ENCODE results near the gene WIPF2. TPM values are rescaled to one million over a fixed set of nuclear protein-coding genes. Genes with fewer than 3 reads are reported as not detected.
"Not testable (repeated sequence)": the region's sequence is repeated elsewhere in the genome, so short reads cannot be mapped to it uniquely, and the experiment has no call there.

The WIPF2 gene
- total and polyA plus RNA-seq, 2 donors (not counting 3 experiments of a cell fraction or from before 2014, with no cell fraction given), result 8.4 to 30.4 TPM

- CTCF ChIA-PET, result interaction anchor here (1.1 to 15.6 kb wide), 7 partner anchors 8 to 261 kb away, joined by 3 to 530 read pairs (median 3); partner anchors contain the start of gene GJD3
- Histone ChIP-seq H3K79me2 (ENCODE audit: control insufficient read depth, insufficient read depth, low read length) (no peaks in the 10 kb centered on the region), H3K36me3 (ENCODE audit: control insufficient read depth in 2 of 2, extremely low read depth in 1 of 2, insufficient read depth in 2 of 2, low read length in 2 of 2) (peaks cover 0 to 23% of the 10 kb centered on the region in 2 experiments), H3K27ac (ENCODE audit: insufficient read depth, low read depth, low read length) (no peak overlapping the region), H4K20me1 (replicated peaks; ENCODE audit: control insufficient read depth, extremely low read depth, insufficient read depth, low read length) (no peaks in the 10 kb centered on the region), H3K9ac (replicated peaks; ENCODE audit: extremely low read depth, insufficient read depth, low read length) (no peak overlapping the region), H2AFZ (ENCODE audit: low read depth, low read length) (no peak overlapping the region), H3K9me1 (replicated peaks; ENCODE audit: control insufficient read depth, extremely low read depth, insufficient read depth, low read length) (no peaks in the 10 kb centered on the region), H3K4me2 (ENCODE audit: insufficient read depth, low read length) (no peak overlapping the region), H3K27me3 (ENCODE audit: control insufficient read depth in 2 of 2, insufficient read depth in 2 of 2, low read length in 2 of 2) (no peaks in the 10 kb centered on the region), H3K4me3 (replicated peaks in 1 of 3; ENCODE audit: insufficient read depth in 1 of 3, low read depth in 1 of 3, low read length in 3 of 3) (no peak overlapping the region), H3K9me3 (replicated peaks; ENCODE audit: control insufficient read depth, insufficient read depth, low read length) (no peaks in the 10 kb centered on the region), H3K4me1 (ENCODE audit: control insufficient read depth, extremely low read depth, insufficient read depth, low read length) (peaks cover 7% of the 10 kb centered on the region)
- no TSS peak for BruUV-seq (replicated peaks)
- POLR2A ChIA-PET, result no interaction called here
- no peak for DNase-seq (ENCODE audit: low read depth, low spot score)
- FAIRE-seq, result no peak
- dilution Hi-C loops (cut with MboI; ENCODE audit: extremely low pct_ligation_motif_present, low sequenced_read_pairs), result no loop called here
- TF ChIP-seq CTCF (IDR thresholded peaks at IDR 0.05; ENCODE audit: extremely low read depth in 1 of 2, insufficient read depth in 1 of 2, low read depth in 1 of 2, low read length in 2 of 2), result no peak
- no peak for TF ChIP-seq JUN (IDR thresholded peaks at IDR 0.05; ENCODE audit: borderline replicate concordance, insufficient read depth, insufficient read length, low read depth)
- TF ChIP-seq EZH2 (IDR thresholded peaks at IDR 0.05; ENCODE audit: borderline replicate concordance, low read depth, low read length, severe bottlenecking), result no peak
- TF ChIP-seq FOS (IDR thresholded peaks at IDR 0.05; ENCODE audit: borderline replicate concordance, insufficient read depth, low read length), result no peak
- no peak for TF ChIP-seq MYC (IDR thresholded peaks at IDR 0.05; ENCODE audit: low read depth, low read length)
- no peak for TF ChIP-seq MAX (IDR thresholded peaks at IDR 0.05; ENCODE audit: insufficient read depth, insufficient read length)
- TF ChIP-seq POLR2AphosphoS5 (IDR thresholded peaks at IDR 0.05; ENCODE audit: insufficient read depth, low read depth, low read length), result no peak
- TF ChIP-seq GATA2 (IDR thresholded peaks at IDR 0.05; ENCODE audit: insufficient read depth, insufficient read length, low read depth, low read length), result no peak
- TF ChIP-seq POLR2A (IDR thresholded peaks at IDR 0.05; ENCODE audit: low read depth, low read length), result no peak
- intact Hi-C loops (cut with micrococcal nuclease), result no loop called here
These were observed 79.6 kb downstream of the WIPF2 start for GRCh38 chr17:40298726-40299125.

- H3K27ac ChIP-seq (ENCODE audit: insufficient read depth, low read depth, low read length); POLR2A ChIA-PET; FAIRE-seq; H3K9me1 ChIP-seq (replicated peaks; ENCODE audit: control insufficient read depth, extremely low read depth, insufficient read depth, low read length); BruUV-seq (replicated peaks); H3K4me1 ChIP-seq (ENCODE audit: control insufficient read depth, extremely low read depth, insufficient read depth, low read length); H2AFZ ChIP-seq (ENCODE audit: low read depth, low read length); H3K4me3 ChIP-seq (replicated peaks in 1 of 3; ENCODE audit: insufficient read depth in 1 of 3, low read depth in 1 of 3, low read length in 3 of 3); H3K27me3 ChIP-seq (ENCODE audit: control insufficient read depth in 2 of 2, insufficient read depth in 2 of 2, low read length in 2 of 2); H3K4me2 ChIP-seq (ENCODE audit: insufficient read depth, low read length); DNase-seq (ENCODE audit: low read depth, low spot score); intact Hi-C loops (cut with micrococcal nuclease); H4K20me1 ChIP-seq (replicated peaks; ENCODE audit: control insufficient read depth, extremely low read depth, insufficient read depth, low read length); H3K9ac ChIP-seq (replicated peaks; ENCODE audit: extremely low read depth, insufficient read depth, low read length); H3K79me2 ChIP-seq (ENCODE audit: control insufficient read depth, insufficient read depth, low read length); dilution Hi-C loops (cut with MboI; ENCODE audit: extremely low pct_ligation_motif_present, low sequenced_read_pairs); H3K9me3 ChIP-seq (replicated peaks; ENCODE audit: control insufficient read depth, insufficient read depth, low read length): not testable (repeated sequence)
- CTCF ChIA-PET, result interaction anchor here (0.9 to 15.6 kb wide), 9 partner anchors 8 to 261 kb away, joined by 3 to 530 read pairs (median 3); partner anchors contain the start of gene GJD3
- H3K36me3 ChIP-seq (ENCODE audit: control insufficient read depth in 2 of 2, extremely low read depth in 1 of 2, insufficient read depth in 2 of 2, low read length in 2 of 2), result peaks cover 0 to 18% of the 10 kb centered on the region in 2 experiments
These were observed 80.2 kb downstream of the WIPF2 start for GRCh38 chr17:40299159-40299757.

Data from endothelial cell of umbilical vein (primary cell).